GM18858 (cell line): Measurements from ENCODE around the gene MYO9B.
"Not testable (repeated sequence)": the region's sequence is repeated elsewhere in the genome, so short reads cannot be mapped to it uniquely, and the experiment has no call there.

ENCODE experiments used
- ATAC-seq: cut with Tn5 transposase; IDR thresholded peaks from one replicate; pipeline ENCODE4 v1.9.1; 2021; ENCODE audit not compliant: unreplicated experiment

MYO9B gene

GRCh38 chr19:17090583-17090982 is 15.0 kb downstream of the MYO9B start:
- ATAC-seq, result no peak

- ATAC-seq, result no peak
Measured at GRCh38 chr19:17091758-17092333, 16.3 kb downstream of the MYO9B start.

- no peak for ATAC-seq
Measured at GRCh38 chr19:17092696-17093095, 17.1 kb downstream of the MYO9B start.

GRCh38 chr19:17094694-17095093 is 19.1 kb downstream of the MYO9B start:
- not testable (repeated sequence) for ATAC-seq

- ATAC-seq, result no peak
Measured at GRCh38 chr19:17095141-17095919, 19.8 kb downstream of the MYO9B start.

- no peak for ATAC-seq
Measured at GRCh38 chr19:17097593-17098126, 22.1 kb downstream of the MYO9B start.

GRCh38 chr19:17098326-17098725 is 22.7 kb downstream of the MYO9B start:
- no peak for ATAC-seq

- ATAC-seq, result no peak
Measured at GRCh38 chr19:17101686-17102628, 26.4 kb downstream of the MYO9B start.

GRCh38 chr19:17103177-17103576 is 27.6 kb downstream of the MYO9B start:
- ATAC-seq, result no peak

GRCh38 chr19:17104679-17105078 is 29.1 kb downstream of the MYO9B start:
- ATAC-seq, result no peak

- no peak for ATAC-seq
Measured at GRCh38 chr19:17105556-17105955, 30.0 kb downstream of the MYO9B start.

GRCh38 chr19:17106964-17107363 is 31.4 kb downstream of the MYO9B start:
- ATAC-seq, result not testable (repeated sequence)

- ATAC-seq, result no peak
Measured at GRCh38 chr19:17107546-17108452, 32.2 kb downstream of the MYO9B start.

- ATAC-seq, result no peak
Measured at GRCh38 chr19:17108453-17108784, 32.8 kb downstream of the MYO9B start.

GRCh38 chr19:17109300-17109699 is 33.7 kb downstream of the MYO9B start:
- ATAC-seq, result no peak

- no peak for ATAC-seq
Measured at GRCh38 chr19:17109962-17110598, 34.5 kb downstream of the MYO9B start.

GRCh38 chr19:17110599-17110966 is 35.0 kb downstream of the MYO9B start:
- no peak for ATAC-seq

GRCh38 chr19:17111766-17112165 is 36.2 kb downstream of the MYO9B start:
- ATAC-seq, result no peak

- ATAC-seq, result no peak
Measured at GRCh38 chr19:17112271-17112670, 36.7 kb downstream of the MYO9B start.

- ATAC-seq, result no peak
Measured at GRCh38 chr19:17112700-17113099, 37.1 kb downstream of the MYO9B start.
